ENCODE results near the gene NSMF. TPM values are rescaled to one million over a fixed set of nuclear protein-coding genes. Genes with fewer than 3 reads are reported as not detected.

The NSMF gene
- total RNA-seq, 1 donor from 2014 or later = 12.2 TPM

DNA sequence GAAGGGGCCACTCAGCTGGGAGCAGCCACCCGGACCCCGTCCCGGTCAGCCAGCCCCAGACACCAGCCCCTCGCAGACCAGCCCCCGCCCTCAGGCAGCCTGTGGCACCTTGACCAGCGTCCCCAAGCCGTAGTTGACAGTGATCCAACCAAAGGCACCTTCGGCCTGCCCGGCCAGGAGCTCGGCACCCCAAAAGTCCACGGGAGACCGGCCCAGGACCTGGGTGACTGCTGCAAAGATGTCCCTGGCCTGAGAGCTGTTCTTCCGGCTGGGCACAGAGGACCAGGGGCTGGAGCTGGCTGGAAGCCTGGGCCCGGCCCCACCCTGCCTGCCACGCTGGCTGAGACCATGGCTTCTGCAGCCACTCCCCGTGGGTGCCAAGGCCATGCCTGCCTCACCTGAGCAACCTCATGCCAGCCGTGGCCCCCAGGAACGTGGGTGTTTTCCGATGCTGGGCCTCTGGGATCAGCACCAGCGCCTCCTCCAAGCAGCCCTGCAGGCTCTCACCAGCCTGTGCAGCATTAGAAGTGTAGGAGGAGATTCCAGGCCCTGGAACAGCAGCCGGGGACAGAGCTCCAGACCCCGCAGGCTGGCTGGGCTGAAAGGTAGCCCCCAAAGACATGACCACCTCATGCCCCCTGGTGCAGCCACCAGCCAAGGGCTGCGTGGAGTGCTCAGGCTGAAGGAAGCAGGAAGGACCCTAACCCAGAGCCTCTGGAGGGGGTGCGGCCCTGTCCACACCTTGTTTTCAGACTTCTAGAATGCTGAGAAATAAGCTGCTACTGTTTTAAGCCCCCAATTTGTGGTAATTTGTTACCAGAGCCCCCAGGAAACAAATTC, 22.2 kb downstream of the NSMF start:
- intact Hi-C loops (cut with DNase I) = no loop called here
- peak; percentile 70 for DNase-seq (ENCODE audit: low spot score)

DNA sequence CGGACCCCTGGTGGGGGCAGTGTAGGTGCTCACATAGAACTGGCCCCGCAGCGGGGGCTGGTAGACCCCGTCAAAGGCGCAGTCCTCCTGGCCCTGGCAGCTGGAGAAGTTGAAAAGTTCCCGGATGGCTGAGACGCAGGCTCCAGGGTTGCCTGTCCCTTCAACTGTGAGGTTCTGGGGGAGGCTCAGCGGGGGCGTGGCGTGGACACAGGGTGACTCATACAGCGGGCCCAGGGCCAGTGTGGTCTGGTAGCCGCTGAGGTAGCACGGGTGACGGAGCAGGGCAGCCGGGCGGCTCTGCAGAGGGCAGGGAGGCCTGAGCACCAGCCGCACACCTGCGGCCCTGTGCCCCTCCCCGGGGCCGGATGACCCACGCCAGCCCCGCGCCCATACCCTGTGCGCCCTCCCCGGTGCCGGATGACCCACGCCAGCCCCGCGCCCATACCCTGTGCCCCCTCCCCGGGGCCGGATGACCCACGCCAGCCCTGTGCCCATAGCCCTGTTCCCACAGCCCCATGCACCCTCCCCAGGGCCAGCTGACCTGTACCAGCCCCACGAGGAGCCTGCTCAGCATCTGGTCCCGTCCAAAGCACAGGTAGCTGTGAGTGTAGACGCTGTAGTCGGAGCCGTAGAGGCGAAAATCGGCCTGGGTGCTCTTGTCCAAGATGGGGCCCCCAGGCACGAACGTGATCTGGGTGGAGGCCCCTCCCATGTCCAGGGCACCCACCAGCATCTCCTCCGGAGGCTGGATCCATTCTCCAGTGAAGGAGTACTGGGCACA, 23.0 kb downstream of the NSMF start:
- peak; percentile 76 for DNase-seq (ENCODE audit: low spot score)
- intact Hi-C loops (cut with DNase I) = no loop called here

DNA sequence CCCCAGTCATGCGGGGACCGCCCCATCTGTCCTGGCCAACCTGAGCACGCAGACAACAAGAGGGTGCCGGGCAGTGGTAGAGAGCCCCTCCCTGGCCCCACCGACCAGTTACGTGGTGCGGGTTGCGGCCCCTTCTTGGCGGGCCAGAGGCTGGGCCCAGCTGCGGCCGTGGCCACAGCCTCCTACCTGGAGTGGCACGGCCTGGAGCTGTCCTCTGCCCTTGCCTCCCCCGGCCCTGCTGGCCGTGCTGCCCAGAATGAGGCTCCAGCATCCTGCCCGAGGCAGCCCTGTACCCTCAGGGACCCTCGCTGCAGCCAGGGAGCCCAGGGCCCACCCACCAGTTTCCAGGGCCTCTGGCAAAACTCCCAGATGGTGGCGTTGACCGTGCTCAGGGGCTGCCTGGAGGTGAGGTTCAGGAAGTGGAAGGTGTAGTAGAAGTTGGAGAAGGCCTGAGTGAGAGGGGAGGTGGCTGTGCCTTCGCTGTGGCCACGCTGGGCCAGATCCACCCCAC, 23.7 kb downstream of the NSMF start:
- intact Hi-C loops (cut with DNase I) = no loop called here
- peak; percentile 35 for DNase-seq (ENCODE audit: low spot score)

- DNase-seq (ENCODE audit: low spot score) = peak; percentile 73
- intact Hi-C loops (cut with DNase I) = no loop called here
Measured at GRCh38 chr9:137434498-137435380, 24.4 kb downstream of the NSMF start.

GRCh38 chr9:137433916-137434431, 25.2 kb downstream of the NSMF start:
- intact Hi-C loops (cut with DNase I) = no loop called here
- DNase-seq (ENCODE audit: low spot score) = peak; percentile 62

DNA sequence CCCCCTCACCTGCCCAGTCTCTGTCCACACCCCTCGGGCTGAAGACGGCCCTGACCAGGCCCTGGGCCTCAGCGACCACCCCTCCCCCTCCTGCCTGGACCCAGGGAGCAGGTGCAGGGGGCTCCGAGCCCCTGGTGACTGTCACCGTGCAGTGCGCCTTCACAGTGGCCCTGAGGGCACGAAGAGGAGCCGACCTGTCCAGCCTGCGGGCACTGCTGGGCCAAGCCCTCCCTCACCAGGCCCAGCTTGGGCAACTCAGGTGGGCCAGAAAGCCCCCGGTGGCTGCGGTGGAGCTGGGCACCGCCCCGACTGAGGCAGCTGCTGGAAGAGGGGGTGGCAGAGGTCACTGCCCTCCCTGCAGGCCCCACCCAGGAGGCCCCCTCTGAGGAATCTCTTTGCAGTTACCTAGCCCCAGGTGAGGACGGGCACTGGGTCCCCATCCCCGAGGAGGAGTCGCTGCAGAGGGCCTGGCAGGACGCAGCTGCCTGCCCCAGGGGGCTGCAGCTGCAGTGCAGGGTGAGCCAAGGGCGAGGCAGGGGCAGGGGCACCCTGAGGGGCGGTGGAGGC, 25.7 kb downstream of the NSMF start:
- peak; percentile 69 for DNase-seq (ENCODE audit: low spot score)

DNA sequence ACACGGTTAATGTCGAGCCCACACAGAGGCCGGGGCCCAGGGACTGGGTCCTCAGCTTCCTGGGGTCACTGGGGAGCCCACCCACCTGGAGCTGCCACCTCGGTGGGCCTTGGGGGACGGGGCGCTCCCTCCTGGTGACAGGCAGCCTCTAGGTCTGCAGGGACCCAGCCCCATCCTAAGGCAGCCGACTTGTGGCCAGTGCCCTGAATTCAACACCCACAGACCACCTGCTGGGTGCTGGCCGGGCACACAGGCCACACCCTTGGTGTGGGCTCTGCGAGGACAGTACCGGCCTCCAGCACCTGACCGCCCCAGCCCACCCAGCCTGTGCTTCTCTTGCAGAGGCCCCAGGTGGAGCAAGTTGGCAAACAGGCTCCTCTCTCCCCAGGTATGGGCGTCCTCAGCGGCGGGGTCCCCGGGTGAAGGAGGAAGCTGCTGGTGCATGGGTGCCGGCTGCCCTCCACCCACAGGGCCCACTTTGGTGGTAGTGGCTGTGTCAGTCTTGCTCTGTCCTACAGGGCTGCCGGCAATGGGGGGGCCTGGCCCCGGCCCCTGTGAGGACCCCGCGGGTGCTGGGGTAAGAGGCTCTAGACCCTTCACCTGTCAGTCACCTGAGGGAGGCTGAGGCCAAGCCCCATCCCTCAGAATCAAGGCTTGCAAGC, 26.3 kb downstream of the NSMF start:
- DNase-seq (ENCODE audit: low spot score) = peak; percentile 53
- intact Hi-C loops (cut with DNase I) = no loop called here

More for the DNA sequence above, 25.7 kb downstream of the NSMF start:
- intact Hi-C loops (cut with DNase I) = no loop called here

DNA sequence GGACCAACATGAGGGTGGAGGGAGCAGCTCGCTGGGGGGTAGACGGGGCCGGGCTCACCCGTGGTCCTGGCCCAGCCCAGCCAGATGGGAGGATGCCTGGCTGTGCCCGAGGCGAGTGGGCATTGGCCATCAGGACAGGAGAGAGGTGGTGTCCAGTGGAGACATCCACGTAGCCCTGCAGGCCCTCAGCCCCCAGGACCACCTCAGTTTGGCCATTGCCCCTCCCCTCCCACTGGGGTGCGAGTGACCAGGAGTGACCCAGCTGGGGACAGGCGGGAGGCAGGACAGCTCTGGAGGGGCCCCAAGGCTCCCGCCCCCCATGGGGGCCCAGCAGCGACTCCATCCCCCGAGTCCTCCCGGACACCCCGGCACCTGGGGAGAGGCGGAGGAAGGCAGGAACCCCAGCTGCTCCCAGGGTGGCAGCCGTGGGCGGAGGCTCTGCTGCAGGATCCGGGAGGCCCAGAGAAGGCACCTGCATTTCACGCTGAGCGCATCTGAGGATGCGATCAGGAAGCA, 27.7 kb downstream of the NSMF start:
- DNase-seq (ENCODE audit: low spot score) = peak; percentile 69
- intact Hi-C loops (cut with DNase I) = no loop called here

GRCh38 chr9:137430723-137431415, 28.3 kb downstream of the NSMF start:
- DNase-seq (ENCODE audit: low spot score) = peak; percentile 69
- intact Hi-C loops (cut with DNase I) = no loop called here

GRCh38 chr9:137429974-137430722, 29.0 kb downstream of the NSMF start:
- intact Hi-C loops (cut with DNase I) = no loop called here
- peak; percentile 49 for DNase-seq (ENCODE audit: low spot score)

GRCh38 chr9:137429546-137429890, 29.6 kb downstream of the NSMF start:
- DNase-seq (ENCODE audit: low spot score) = peak; percentile 4

GRCh38 chr9:137428841-137429545, 30.1 kb downstream of the NSMF start:
- intact Hi-C loops (cut with DNase I) = no loop called here
- peak; percentile 53 for DNase-seq (ENCODE audit: low spot score)

More at GRCh38 chr9:137429546-137429890, 29.6 kb downstream of the NSMF start:
- intact Hi-C loops (cut with DNase I) = no loop called here

DNA sequence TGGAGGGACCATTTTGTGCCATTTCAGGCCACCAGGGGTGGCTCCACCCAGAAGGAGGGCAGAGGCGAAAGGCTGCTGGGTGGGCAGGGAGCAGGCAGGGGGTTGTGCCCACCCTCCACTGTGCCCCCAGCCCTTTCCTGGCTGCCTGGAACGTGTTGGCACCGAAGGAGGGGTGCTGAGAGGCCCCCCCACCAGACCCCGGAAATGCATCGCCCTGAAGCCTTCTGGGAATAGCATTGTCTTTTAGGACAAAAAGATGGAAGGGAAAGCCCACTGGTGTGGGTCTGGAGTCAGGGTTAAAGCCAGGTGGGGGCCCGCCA, 30.9 kb downstream of the NSMF start:
- intact Hi-C loops (cut with DNase I) = no loop called here
- no peak for DNase-seq (ENCODE audit: low spot score)

DNA sequence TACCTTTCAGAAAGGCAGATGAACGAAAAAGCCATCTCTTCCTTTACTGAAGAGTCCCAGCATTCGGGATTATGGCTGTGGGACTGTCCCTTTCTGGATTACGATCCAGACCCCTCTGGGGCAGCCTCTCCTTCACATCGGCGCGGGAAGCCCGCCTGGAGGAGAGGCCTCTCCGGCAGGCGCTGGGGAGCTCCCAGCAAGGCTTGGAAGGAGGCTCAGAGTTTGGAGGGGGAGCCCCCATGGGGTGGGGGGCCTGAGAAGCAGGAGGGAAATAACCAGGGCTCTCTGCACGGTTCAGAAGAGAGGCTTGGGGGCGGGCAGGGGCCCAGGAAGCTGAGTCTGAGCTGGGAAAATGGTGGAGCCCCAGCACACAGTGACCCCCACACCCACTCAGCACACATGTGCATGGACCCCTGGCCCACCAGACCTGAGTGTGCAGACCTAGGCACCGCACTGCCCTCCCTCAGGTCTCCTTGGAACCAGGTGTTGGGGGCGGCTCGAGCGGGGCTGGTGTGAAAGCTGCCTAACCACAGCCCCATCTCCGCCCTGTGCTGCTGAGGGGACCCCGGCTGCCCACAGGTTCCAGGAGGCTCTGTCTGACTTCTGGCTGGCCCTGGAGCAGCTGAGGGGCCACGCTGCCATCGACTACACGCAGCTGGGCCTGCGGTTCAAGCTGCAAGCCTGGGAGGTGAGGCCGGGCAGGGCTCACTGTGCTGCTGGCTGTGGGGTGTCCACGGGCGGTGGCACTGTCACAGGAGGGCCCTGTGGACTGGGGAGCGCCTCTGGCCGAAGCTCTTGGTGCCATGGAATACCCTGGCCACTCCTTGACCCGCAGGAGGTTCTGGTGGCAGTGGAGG, 31.5 kb downstream of the NSMF start:
- DNase-seq (ENCODE audit: low spot score) = peak; percentile 49
- intact Hi-C loops (cut with DNase I) = no loop called here

GRCh38 chr9:137426018-137426681, 33.0 kb downstream of the NSMF start:
- DNase-seq (ENCODE audit: low spot score) = peak; percentile 61
- intact Hi-C loops (cut with DNase I) = no loop called here

All from cardiac septum (tissue), 1 donor.